Measurements from ENCODE around the gene FAM180A.

DNA sequence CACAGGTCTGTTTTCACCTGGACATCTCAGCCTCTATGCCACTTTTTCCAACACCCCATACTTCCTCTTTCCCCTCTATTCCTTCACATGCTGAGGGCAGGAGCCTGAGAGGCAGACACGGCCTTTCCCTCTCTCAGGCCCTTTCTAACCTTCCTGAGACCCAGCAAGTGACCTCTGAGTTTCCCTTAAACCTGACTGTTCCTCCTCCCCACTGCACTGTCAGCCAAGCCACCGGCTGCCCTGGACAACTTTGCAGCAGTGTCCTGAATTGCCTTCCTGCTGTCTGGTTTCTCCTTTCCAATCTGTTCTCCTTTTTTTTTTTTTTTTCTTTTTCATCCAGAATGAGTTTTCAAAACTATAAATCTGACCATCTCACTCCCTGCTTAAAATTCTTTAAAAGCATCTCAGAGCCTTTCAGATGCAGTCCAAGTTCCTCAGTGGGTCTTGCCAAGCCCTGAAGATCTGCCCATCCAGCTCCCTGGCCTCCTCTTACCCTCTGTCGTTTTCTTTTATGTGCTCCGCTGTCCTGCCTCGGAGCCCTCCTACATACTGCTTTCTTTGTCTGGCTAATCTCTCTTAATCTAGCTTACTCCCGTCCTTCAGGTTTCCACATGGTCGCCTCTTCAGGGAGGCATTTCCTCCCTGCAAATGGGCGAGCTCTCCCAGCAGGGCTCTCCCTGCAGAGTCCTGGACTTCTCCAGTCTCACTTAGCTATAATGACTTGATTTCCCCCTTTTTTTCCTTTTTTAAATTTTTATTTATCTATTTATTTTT is 51.1 kb downstream of the FAM180A start:
- TF ChIP-seq CTCF (IDR thresholded peaks at IDR 0.05): no peak
- TF ChIP-seq EP300 (IDR thresholded peaks at IDR 0.05; ENCODE audit: borderline replicate concordance in 1 of 2, low read depth in 1 of 2, low read length in 1 of 2): no peak
- no peak for TF ChIP-seq YY1 (IDR thresholded peaks at IDR 0.05; ENCODE audit: low read depth)
- TF ChIP-seq MXI1 (IDR thresholded peaks at IDR 0.05; ENCODE audit: low read depth, low read length): no peak
- TF ChIP-seq EZH2phosphoT487 (IDR thresholded peaks at IDR 0.05; ENCODE audit: borderline replicate concordance, low read depth): no peak
- no peak for TF ChIP-seq NFIC (IDR thresholded peaks at IDR 0.05; ENCODE audit: borderline replicate concordance)
- TF ChIP-seq RAD21 (IDR thresholded peaks at IDR 0.05; ENCODE audit: low read length): no peak
- TF ChIP-seq, protein P1, sequence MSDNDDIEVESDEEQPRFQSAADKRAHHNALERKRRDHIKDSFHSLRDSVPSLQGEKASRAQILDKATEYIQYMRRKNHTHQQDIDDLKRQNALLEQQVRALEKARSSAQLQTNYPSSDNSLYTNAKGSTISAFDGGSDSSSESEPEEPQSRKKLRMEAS (IDR thresholded peaks at IDR 0.05; ENCODE audit: low read depth): no peak
- no peak for TF ChIP-seq SIN3A (IDR thresholded peaks at IDR 0.05; ENCODE audit: borderline replicate concordance, low read depth, low read length)
- no peak for TF ChIP-seq REST (IDR thresholded peaks at IDR 0.05; ENCODE audit: low read depth, low read length)
- no peak for TF ChIP-seq GABPA (IDR thresholded peaks at IDR 0.05; ENCODE audit: low read depth)
- TF ChIP-seq FOXM1 (IDR thresholded peaks at IDR 0.05; ENCODE audit: low read depth): no peak
- TF ChIP-seq POLR2AphosphoS5 (IDR thresholded peaks at IDR 0.05; ENCODE audit: low read depth, low read length): no peak
- TF ChIP-seq RXRA (IDR thresholded peaks at IDR 0.05; ENCODE audit: borderline replicate concordance, low read depth): no peak
